Activated effector memory CD4-positive, alpha-beta T cell treated with anti-CD3 and anti-CD28 coated beads, Interleukin-2, amount 50 U/mL, for 16 hours (primary cell): Measurements from ENCODE around the gene OR10G7.
"Not testable (repeated sequence)": the region's sequence is repeated elsewhere in the genome, so short reads cannot be mapped to it uniquely, and the experiment has no call there.

Experiments used
- DNase-seq: peaks from one replicate; pipeline ENCODE4 v3.0.0-alpha.2; 2020

OR10G7 gene

GRCh38 chr11:124036666-124037065, 4.5 kb downstream of the OR10G7 start:
- no peak for DNase-seq

GRCh38 chr11:124026498-124026897, 14.6 kb downstream of the OR10G7 start, which contains the start of gene OR10G8:
OR10G8 (plus strand) TSS chr11:124026798; CDS start chr11:124029623, 2,825 bp downstream.
- DNase-seq = no peak

- DNase-seq = not testable (repeated sequence)
These were observed 25.3 kb downstream of the OR10G7 start for GRCh38 chr11:124015837-124016236.

- DNase-seq = no peak
These were observed 28.4 kb downstream of the OR10G7 start, which contains the start of gene OR10G4 for GRCh38 chr11:124012697-124013096. OR10G4 (plus strand) TSS chr11:124012997; CDS start chr11:124015575, 2,578 bp downstream.

- DNase-seq = no peak
These were observed 46.0 kb downstream of the OR10G7 start, which contains the start of gene OR10G6 for GRCh38 chr11:123995119-123995518. OR10G6 (minus strand) TSS chr11:123995161; CDS start chr11:123995161, 0 bp downstream.
